ENCODE data around the gene SSH3.

SSH3 gene

GRCh38 chr11:67268081-67268961, 35.0 kb upstream of the SSH3 start:
- no peak for DNase-seq

- no peak for DNase-seq
These were observed 34.4 kb upstream of the SSH3 start for GRCh38 chr11:67268962-67269268.

- no peak for DNase-seq
These were observed 33.7 kb upstream of the SSH3 start for GRCh38 chr11:67269401-67270255.

- DNase-seq = no peak
These were observed 32.8 kb upstream of the SSH3 start for GRCh38 chr11:67270256-67271204.

GRCh38 chr11:67271205-67271540, 32.2 kb upstream of the SSH3 start:
- DNase-seq = no peak

- DNase-seq = peak; percentile 65 to 82
These were observed 31.6 kb upstream of the SSH3 start for GRCh38 chr11:67271541-67272284.

- no peak for DNase-seq
These were observed 30.7 kb upstream of the SSH3 start for GRCh38 chr11:67272327-67273259.

GRCh38 chr11:67273260-67273990, 29.9 kb upstream of the SSH3 start:
- DNase-seq = no peak

- no peak for DNase-seq
These were observed 28.3 kb upstream of the SSH3 start for GRCh38 chr11:67274768-67275605.

- no peak for DNase-seq
These were observed 27.5 kb upstream of the SSH3 start for GRCh38 chr11:67275606-67276409.

- DNase-seq = no peak
These were observed 26.5 kb upstream of the SSH3 start for GRCh38 chr11:67276781-67277230.

GRCh38 chr11:67277231-67277961, 25.9 kb upstream of the SSH3 start:
- peak; percentile 71 to 93 for DNase-seq

GRCh38 chr11:67278135-67278938, 25.0 kb upstream of the SSH3 start:
- no peak for DNase-seq

GRCh38 chr11:67278939-67279588, 24.3 kb upstream of the SSH3 start:
- no peak for DNase-seq

GRCh38 chr11:67279589-67280340, 23.6 kb upstream of the SSH3 start:
- DNase-seq = no peak
